GM13977 (cell line): ENCODE results near the gene AGMO.

ENCODE experiments used
- DNase-seq: peaks from one replicate; pipeline ENCODE4 v3.0.0; 2012; ENCODE audit warnings: low spot score
- CTCF ChIP-seq: IDR thresholded peaks from 2 replicates; pipeline ENCODE4 v1.5.1; 2012; ENCODE audit warnings: mild to moderate bottlenecking, control low read depth; ENCODE audit not compliant: insufficient read depth; ENCODE audit errors: extremely low read depth, missing control alignments
- in situ Hi-C: fragments of 300-500 bp; cut with MboI; formaldehyde crosslinking; loops from one replicate; pipeline ENCODE4 v1.12.0; 2022; ENCODE audit warnings: low sequenced_read_pairs, low pct_unique_long_range_greater_than_20kb, mixed read lengths, inconsistent platforms; ENCODE audit not compliant: unreplicated experiment

AGMO gene

GRCh38 chr7:15397159-15397550 is 164.7 kb downstream of the AGMO start:
- DNase-seq = no peak
- in situ Hi-C loops = no loop called here
- no peak for TF ChIP-seq CTCF

GRCh38 chr7:15396210-15397158 is 165.3 kb downstream of the AGMO start:
- in situ Hi-C loops = no loop called here
- no peak for DNase-seq
- no peak for TF ChIP-seq CTCF

GRCh38 chr7:15389073-15389472 is 172.7 kb downstream of the AGMO start:
- in situ Hi-C loops = no loop called here
- no peak for DNase-seq
- TF ChIP-seq CTCF = no peak

- in situ Hi-C loops = no loop called here
- TF ChIP-seq CTCF = no peak
- no peak for DNase-seq
Observed at GRCh38 chr7:15378494-15379145, 183.2 kb downstream of the AGMO start.

- in situ Hi-C loops = no loop called here
- no peak for TF ChIP-seq CTCF
- DNase-seq = no peak
Observed at GRCh38 chr7:15376600-15376999, 185.2 kb downstream of the AGMO start.

GRCh38 chr7:15370441-15370840 is 191.4 kb downstream of the AGMO start:
- no peak for TF ChIP-seq CTCF
- in situ Hi-C loops = no loop called here
- DNase-seq = no peak
